CD4-positive, alpha-beta T cell treated with Interferon alpha-2 for 1 hour (primary cell): ENCODE measurements around the gene ZSCAN5B.
"Not testable (repeated sequence)": the region's sequence is repeated elsewhere in the genome, so short reads cannot be mapped to it uniquely, and the experiment has no call there.

Experiments
- DNase-seq, 2 donors: peaks; one replicate each; pipeline ENCODE4 v3.0.0-alpha.2; 2020 to 2022

Gene ZSCAN5B

DNA sequence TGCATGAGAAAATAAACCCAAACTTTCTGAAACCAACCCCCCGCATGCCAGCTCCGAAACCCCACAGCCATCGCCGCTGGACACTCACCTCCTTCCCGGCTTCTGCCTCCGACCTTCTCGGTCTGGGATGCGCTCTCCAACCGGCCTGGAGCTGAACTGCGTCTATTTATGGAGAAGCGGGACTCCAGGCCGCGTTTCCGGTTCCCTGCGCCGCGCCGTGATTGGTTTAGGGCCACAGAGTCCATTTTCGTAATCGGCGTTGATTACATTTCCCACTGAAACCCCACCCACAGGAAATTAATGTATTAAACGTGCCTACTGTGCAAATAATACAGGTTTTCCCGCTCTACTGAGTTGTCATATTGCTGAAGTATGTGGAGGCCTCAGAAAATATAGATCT lies at the start of gene ZSCAN5B:
Gene ZSCAN5B (minus strand): TSS at position 138 of the 400 bp plus-strand sequence. CDS start 4,731 bp downstream, outside the sequence.
- DNase-seq = not testable (repeated sequence)

- not testable (repeated sequence) for DNase-seq
Observed at GRCh38 chr19:56245764-56246163, 48.2 kb upstream of the ZSCAN5B start.

- DNase-seq = no peak
Observed at GRCh38 chr19:56245121-56245740, 47.6 kb upstream of the ZSCAN5B start.

DNA sequence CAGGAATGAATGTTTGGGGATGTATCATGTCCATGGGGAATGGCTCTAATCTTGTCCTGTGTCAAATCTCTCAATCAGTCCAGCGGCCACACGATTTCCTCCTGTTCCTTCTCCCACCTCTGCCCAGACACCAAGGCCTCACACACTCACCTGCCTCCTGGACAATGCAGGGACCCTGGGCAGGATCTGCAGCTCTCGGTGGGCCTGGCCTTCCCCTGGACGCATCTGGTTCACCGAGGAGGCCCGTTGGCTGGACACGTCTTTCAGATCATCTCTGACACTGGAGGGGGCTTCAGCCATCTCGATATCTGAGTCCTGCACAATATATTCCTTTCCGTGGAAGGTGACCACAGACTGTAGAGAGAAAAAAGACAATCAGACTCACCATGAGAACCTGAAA lies 25.9 kb upstream of the ZSCAN5B start:
- no peak for DNase-seq

- no peak for DNase-seq
Observed at GRCh38 chr19:56222901-56223300, 25.3 kb upstream of the ZSCAN5B start.

- DNase-seq = no peak
Observed at GRCh38 chr19:56221851-56222250, 24.3 kb upstream of the ZSCAN5B start.

GRCh38 chr19:56221442-56221841 lies 23.9 kb upstream of the ZSCAN5B start:
- DNase-seq = not testable (repeated sequence)

- no peak for DNase-seq
Observed at GRCh38 chr19:56218961-56219360, 21.4 kb upstream of the ZSCAN5B start.

GRCh38 chr19:56217039-56217949 lies 19.7 kb upstream of the ZSCAN5B start:
- DNase-seq = no peak

DNA sequence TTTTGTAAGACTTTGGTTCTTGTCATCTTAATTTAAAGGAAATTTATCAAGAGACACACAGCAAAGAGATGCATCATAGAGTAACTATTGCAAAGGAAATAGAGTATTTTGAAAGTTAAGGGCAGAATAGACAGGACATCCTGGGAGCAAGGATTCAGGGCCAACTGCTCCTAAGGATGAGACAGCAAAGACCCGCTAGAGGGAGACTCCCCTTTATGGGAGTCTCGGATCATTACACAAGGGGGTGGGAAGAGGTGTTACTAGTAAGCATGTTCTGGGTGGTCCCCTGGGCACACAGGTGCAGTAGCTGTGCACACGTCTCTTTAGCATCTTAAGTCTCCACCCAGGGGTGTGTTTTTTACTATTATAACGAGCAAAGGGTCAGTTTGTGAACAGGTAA lies 14.1 kb upstream of the ZSCAN5B start:
- no peak for DNase-seq

DNA sequence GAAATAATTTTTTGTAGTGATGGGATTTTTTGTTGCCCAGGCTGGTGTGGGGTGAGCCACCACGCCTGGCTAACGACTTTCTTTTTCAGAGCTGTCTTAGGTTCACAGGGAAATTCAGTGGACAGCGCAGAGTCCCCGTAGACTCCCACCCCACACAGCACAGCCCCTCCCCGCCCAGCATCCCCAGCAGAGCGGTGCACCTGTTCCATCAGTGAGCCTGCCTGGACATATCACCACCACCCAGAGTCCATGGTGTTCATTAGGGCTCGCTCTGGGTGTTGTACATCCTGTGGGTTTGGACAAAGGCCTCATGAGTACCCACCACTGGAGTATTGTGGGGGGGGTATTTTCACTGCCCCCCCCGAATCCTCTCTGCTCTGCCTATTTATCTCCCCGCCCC lies 12.5 kb upstream of the ZSCAN5B start:
- not testable (repeated sequence) for DNase-seq

DNA sequence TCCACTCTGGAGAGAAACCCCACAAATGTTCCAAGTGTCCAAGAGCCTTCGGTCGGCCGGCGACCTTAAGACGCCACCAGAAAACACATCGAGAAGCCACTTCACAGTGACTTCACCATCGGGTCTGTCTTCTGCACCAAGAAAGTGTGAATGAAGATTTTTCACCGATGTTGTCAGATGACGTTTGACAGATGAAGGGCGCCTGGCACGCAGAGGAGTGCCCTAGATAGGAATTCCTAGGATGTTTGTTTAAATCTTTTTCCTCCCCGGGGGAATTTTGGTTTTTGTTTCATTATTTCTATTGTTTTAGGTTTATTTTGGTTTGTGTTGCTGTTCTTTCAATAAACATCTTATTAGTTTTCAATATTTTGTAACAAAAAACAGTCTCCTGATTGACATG lies 11.5 kb upstream of the ZSCAN5B start:
- no peak for DNase-seq

GRCh38 chr19:56207581-56207980 lies 10.0 kb upstream of the ZSCAN5B start:
- not testable (repeated sequence) for DNase-seq

GRCh38 chr19:56201973-56202372 lies 4.4 kb upstream of the ZSCAN5B start, which contains the start of gene ZSCAN5C:
ZSCAN5C (plus strand) TSS chr19:56202273; CDS start chr19:56205914, 3,641 bp downstream.
- no peak for DNase-seq

GRCh38 chr19:56199687-56200086 lies 2.1 kb upstream of the ZSCAN5B start:
- no peak for DNase-seq

DNA sequence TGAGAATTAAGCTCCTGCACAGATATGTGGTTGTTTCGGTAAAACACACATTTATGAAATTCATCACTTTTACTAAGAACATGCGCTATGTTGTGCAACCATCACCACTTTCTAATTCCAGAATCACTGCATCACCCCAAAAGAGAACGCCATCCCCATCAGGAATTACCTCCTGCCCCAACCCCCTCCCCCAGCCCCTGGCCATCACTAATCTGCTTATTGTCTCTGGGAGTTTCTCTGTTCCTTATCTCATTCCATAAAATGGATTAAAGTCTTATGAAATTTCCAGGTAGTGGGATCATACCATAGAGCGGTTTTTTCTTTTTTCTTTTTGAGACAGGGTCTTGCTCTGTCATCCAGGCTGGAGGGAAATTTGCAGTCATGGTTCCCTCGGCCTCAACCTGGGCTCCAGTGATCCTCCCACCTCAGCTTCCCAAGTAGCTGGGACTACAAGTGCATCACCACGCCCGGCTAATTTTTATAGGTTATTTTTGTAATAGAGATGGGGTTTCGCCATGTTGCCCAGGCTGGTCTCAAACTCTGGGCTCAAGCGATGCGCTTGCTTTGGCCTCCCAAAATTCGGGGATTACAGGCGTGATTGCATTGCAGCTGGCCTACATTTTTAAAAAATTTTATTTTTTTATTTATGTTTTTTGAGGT lies 3.5 kb downstream of the ZSCAN5B start:
- DNase-seq = no peak

GRCh38 chr19:56191711-56192110 lies 5.9 kb downstream of the ZSCAN5B start:
- no peak for DNase-seq

DNA sequence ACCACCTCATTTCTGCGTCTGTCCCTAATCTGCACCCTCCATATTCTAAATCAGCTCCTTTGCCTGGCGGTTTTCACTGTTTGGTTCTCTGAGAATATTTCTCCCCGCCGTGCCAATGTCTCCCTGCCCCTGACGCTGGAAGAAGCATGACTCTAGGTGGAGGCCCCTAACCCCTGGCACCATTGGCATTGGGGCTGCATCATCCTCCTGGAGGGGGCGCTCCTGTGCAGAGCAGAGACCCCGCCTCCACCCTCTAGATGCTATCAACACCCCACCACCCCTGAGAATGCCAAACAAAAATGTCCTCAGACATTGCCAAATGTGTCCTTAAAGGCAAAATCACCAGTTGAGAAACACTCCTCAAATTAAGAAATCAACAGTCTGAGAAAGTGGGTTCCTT lies 6.5 kb downstream of the ZSCAN5B start:
- no peak for DNase-seq

GRCh38 chr19:56189785-56190184 lies 7.8 kb downstream of the ZSCAN5B start:
- no peak for DNase-seq

DNA sequence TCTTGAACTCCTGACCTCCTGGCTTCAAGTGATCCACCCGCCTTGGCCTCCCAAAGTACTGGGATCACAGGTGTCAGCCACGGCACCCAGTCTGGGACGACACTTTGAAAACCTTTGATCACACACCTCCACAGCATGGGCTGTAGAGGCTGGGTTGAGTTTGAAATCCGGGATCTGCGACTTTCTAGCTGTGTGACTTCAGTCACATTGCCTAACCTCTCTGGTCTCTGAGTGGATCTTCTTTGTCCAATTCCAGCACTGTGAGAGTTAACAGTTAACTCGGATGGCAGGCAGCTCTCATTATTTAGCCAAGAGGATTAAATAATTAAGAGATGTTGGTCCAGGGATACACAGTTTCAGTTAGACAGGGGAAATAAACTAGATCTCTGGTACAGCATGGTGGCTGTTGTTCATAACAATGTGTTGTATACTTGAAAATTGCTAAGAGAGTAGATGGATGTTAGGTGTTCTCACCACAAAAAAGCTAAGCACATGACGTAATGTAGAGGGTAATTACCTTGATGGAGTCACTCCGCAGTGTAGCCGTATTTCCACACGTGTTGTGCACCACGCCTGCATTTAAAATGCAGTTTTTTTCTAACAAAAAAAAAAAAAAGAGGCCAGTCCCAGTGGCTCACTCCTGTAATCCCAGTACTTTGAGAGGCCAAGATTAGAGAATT lies 19.9 kb downstream of the ZSCAN5B start:
- DNase-seq = no peak

GRCh38 chr19:56176881-56177280 lies 20.7 kb downstream of the ZSCAN5B start:
- DNase-seq = no peak

DNA sequence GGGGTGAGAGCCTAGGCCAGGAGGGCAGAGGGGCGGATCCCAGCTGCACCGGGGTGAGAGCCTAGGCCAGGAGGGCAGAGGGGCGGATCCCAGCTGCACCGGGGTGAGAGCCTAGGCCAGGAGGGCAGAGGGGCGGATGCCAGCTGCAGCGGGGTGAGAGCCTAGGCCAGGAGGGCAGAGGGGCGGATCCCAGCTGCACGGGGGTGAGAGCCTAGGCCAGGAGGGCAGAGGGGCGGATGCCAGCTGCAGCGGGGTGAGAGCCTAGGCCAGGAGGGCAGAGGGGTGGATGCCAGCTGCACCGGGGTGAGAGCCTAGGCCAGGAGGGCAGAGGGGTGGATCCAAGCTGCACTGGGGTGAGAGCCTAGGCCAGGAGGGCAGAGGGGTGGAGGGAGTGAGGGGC lies 21.3 kb downstream of the ZSCAN5B start:
- DNase-seq = not testable (repeated sequence)

DNA sequence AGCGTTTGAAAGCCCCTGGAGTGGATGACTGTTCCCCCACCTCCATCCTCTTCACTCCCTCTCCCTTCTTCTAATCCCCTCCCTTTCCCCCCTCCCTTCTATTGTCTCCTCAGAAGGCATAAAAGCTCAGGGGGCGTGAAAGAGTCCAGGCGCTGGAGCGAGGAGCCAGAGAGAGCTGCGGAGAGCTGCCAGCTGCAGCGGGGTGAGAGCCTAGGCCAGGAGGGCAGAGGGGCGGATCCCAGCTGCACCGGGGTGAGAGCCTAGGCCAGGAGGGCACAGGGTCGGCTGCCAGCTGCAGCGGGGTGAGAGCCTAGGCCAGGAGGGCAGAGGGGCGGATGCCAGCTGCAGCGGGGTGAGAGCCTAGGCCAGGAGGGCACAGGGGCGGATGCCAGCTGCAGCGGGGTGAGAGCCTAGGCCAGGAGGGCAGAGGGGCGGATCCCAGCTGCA lies 21.7 kb downstream of the ZSCAN5B start, which contains the start of gene GALP:
Gene GALP (plus strand): TSS at position 148 of the 447 bp plus-strand sequence. CDS start 1,101 bp downstream, outside the sequence.
- DNase-seq = not testable (repeated sequence)
